BE2C (cell line): ENCODE measurements around the gene PFN1.

Experiments used
- DNase-seq: peaks from one replicate; pipeline ENCODE4 v3.0.0-alpha.2; 2020
- H3K27me3 ChIP-seq: fragments of 250-450 bp; sonication (Bioruptor Pico); 2 replicates; pipeline ENCODE4 v1.5.1; 2020; ENCODE audit warnings: mild to moderate bottlenecking
- H3K36me3 ChIP-seq: fragments of 250-450 bp; sonication (Bioruptor Pico); 2 replicates; pipeline ENCODE4 v1.5.1; 2020; ENCODE audit warnings: mild to moderate bottlenecking
- H3K4me1 ChIP-seq: fragments of 250-450 bp; sonication (Bioruptor Pico); 2 replicates; pipeline ENCODE4 v1.5.1; 2020
- H3K4me3 ChIP-seq: 2 replicates; pipeline ENCODE4 v1.5.1; 2011; ENCODE audit warnings: low read depth, low read length
- H3K9me3 ChIP-seq: fragments of 250-450 bp; sonication (Bioruptor Pico); 2 replicates; pipeline ENCODE4 v1.5.1; 2020
- TF ChIP-seq, protein P1 (sequence below): IDR thresholded peaks from 2 replicates; pipeline ENCODE4 v1.5.1; 2012; ENCODE audit warnings: mild to moderate bottlenecking, low read depth, low read length

Gene PFN1

DNA sequence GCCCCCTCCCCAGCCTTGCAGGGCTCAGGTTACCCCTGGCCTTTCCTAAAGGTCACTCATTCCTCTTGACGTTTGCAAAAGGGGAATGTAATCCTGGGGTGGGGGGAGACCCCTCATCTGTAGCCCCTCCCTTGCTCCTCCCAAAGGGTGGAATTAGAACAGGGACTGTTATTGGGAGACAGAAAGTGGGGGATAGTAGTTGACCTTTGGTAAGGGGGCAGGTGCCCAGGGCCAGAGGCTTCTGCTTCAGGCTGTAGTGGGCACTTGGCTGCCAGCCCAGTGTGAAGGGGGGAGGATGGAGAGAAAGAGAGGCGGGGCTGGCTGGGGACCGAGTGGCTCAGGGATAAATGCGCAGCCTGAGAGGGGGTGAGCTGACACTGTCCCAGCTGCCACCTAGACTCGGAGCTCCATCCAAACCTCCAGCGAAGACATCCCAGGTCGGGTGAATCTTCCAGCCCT, 2.4 kb upstream of the PFN1 start, which contains the start of gene ENO3:
Gene ENO3 (plus strand): TSS at position 374 of the 459 bp plus-strand sequence. CDS start 711 bp downstream, outside the sequence.
- H3K4me1 ChIP-seq: peaks cover 4% of the 10 kb centered on the region; the same call in 1 of the 2 replicates
- H3K9me3 ChIP-seq: no peaks in the 10 kb centered on the region
- TF ChIP-seq, protein P1, sequence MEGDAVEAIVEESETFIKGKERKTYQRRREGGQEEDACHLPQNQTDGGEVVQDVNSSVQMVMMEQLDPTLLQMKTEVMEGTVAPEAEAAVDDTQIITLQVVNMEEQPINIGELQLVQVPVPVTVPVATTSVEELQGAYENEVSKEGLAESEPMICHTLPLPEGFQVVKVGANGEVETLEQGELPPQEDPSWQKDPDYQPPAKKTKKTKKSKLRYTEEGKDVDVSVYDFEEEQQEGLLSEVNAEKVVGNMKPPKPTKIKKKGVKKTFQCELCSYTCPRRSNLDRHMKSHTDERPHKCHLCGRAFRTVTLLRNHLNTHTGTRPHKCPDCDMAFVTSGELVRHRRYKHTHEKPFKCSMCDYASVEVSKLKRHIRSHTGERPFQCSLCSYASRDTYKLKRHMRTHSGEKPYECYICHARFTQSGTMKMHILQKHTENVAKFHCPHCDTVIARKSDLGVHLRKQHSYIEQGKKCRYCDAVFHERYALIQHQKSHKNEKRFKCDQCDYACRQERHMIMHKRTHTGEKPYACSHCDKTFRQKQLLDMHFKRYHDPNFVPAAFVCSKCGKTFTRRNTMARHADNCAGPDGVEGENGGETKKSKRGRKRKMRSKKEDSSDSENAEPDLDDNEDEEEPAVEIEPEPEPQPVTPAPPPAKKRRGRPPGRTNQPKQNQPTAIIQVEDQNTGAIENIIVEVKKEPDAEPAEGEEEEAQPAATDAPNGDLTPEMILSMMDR: no peak
- no peaks in the 10 kb centered on the region for H3K27me3 ChIP-seq
- DNase-seq: peak; percentile 59
- peaks cover 10% of the 10 kb centered on the region for H3K36me3 ChIP-seq
- peak within 1 kb of the TSS; percentile 56 for H3K4me3 ChIP-seq

DNA sequence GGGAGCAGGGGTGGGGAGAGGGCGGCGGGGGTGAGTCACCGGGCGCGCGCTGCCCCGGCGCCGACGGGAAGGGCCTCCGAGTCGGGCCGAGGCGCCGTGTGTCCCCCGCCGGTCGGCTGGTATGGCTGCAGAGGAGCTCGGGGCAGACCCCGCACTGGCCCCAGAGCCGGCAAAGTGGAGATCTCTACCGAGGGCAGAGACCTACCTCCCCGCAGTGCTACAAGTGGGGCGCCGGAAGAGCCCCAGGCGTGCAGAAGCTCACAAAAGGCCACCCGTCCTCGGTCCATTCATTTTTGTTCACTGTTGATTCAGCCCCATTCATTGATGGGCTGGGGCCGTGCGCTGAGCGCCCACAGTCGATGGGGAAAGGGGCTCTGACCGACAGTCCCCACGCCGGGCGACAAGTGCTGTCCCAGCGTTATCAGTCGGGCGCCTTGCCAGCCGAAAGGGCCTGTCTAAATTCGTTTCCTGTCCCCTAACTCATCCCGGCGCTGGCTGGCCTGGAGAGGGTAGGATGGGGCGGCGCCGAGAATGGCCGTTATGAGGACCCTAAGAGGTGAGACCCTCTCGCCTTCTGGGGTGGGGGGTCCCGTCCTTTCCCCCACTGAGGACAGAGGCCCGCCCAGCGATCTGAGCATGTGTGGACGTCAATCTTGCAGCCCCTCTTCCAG, 1.9 kb upstream of the PFN1 start:
- H3K9me3 ChIP-seq: no peaks in the 10 kb centered on the region
- H3K4me1 ChIP-seq: peaks cover 4% of the 10 kb centered on the region
- peaks cover 13% of the 10 kb centered on the region for H3K36me3 ChIP-seq
- DNase-seq: peak; percentile 79
- no peaks in the 10 kb centered on the region for H3K27me3 ChIP-seq
- peak overlapping the region; percentile 56 for H3K4me3 ChIP-seq
- TF ChIP-seq, protein P1: no peak

DNA sequence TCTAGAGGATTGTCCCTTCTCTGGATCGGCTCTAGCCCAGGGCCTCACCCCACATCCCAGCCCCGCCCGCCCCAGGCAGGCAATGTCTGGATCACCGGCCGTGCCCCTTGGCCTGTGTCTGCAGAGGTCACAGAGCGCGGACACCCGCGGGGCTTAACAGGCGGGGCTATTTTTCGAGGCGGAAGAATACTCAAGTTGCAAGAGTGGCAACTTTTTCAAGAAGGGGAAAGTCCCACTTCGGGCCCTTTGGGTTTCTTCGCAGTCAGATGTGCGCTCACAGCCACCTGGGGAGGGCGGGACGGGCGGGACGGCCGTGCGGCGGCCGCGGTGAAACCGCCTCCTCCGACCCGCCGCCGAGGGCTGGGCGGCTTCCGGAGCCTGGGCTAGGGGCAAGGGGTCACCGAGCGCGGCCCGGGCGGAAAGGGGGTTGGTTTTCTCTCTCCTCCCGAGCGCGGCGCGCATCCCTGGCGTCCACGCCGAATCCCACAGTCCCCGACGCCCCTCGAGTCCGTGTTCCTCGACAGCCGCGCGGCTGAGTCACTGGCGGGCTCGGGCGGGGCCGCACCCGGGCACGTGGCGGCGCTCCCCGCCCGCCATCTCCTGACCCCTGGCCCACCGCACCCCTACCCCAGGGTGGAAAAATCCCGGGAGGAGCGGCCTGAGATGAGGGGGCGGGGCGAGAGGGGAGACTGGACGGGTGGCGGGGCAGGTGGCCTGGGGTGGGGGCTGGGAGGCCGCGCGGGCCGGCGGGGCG, 1.2 kb upstream of the PFN1 start:
- H3K4me3 ChIP-seq: peak overlapping the region; percentile 77
- TF ChIP-seq, protein P1: no peak
- peaks cover 21% of the 10 kb centered on the region for H3K36me3 ChIP-seq
- peaks cover 4% of the 10 kb centered on the region for H3K4me1 ChIP-seq
- H3K27me3 ChIP-seq: no peaks in the 10 kb centered on the region
- peak; percentile 75 for DNase-seq
- H3K9me3 ChIP-seq: no peaks in the 10 kb centered on the region

DNA sequence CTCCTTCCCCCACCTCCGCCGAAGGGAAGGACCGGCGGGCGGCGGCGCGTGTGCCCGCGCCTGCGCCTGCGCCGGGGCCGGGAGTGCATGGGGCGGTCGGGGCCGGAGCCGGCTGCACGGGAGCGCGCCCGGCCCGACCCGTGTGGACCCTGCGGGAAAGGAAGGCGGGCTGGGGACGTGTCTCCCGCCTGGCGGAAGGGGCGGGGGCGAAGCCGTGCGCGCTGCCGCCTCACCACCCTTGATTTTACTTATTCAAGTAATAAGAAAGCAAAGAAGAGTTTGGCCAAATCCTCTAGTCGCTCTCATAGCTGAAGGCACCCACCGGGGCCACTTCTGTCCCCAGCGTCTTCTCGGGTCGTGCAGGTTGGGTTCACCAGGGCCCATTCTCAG, 596 bp upstream of the PFN1 start:
- peaks cover 4% of the 10 kb centered on the region for H3K4me1 ChIP-seq
- peak overlapping the region; percentile 77 for H3K4me3 ChIP-seq

DNA sequence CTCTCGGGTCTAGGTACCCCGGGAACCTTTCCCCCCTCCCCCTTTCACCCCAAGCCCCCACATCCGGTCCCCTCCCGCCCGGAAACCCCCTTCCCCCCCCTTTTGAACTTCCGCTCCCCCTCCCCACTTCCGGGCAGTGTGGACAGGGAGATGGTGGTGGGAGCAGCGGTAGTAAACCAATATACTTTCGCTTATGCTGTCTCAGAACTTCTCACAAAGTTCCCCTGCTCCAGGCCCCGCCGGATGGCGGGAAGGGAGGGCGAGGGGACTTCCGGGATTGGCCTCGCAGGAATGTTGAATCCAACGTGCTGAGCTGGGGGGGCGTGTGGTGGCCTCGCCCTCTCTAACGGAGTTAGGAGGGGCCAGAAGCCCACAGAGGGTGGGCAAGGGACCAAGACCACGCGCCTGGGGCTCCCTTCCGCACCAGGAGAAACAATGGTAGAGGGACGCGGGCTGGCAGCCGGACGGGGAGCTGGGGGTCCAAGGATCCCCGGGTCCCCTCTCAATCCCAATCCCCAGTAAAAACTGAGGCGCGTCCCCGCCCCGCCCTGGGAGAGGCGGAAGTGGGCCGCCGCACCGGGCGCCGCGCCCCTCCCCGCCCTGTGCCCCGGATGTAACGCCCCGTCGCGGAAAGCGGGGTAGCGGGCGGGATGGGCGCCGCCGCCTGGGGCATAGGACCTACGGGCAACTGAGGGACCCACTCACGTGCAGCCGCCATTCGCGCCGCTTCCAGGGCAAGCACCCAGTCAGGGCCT, 742 bp downstream of the PFN1 start:
- TF ChIP-seq, protein P1: no peak
- Histone ChIP-seq H3K4me3 (peak overlapping the region; percentile 77), H3K4me1 (peaks cover 4% of the 10 kb centered on the region), H3K9me3 (no peaks in the 10 kb centered on the region), H3K27me3 (no peaks in the 10 kb centered on the region), H3K36me3 (peaks cover 24% of the 10 kb centered on the region)
- DNase-seq: peak; percentile 37

More for the DNA sequence above, 596 bp upstream of the PFN1 start:
- Histone ChIP-seq H3K27me3 (no peaks in the 10 kb centered on the region), H3K36me3 (peaks cover 24% of the 10 kb centered on the region), H3K9me3 (no peaks in the 10 kb centered on the region)
- DNase-seq: peak; percentile 76
- TF ChIP-seq, protein P1: no peak
